HG03039 (cell line): Measurements from ENCODE around the gene TESK2.

Source experiments
- ATAC-seq: cut with Tn5 transposase; IDR thresholded peaks from one replicate; pipeline ENCODE4 v1.9.1; 2021; ENCODE audit warnings: mild to moderate bottlenecking, moderate library complexity; ENCODE audit not compliant: unreplicated experiment

Gene TESK2

GRCh38 chr1:45339789-45340558 lies 151.0 kb downstream of the TESK2 start, which contains the start of the genes MUTYH and TOE1:
TSS of gene MUTYH (minus strand) at chr1:45340440. CDS start at chr1:45334505, 5,935 bp downstream.
TSS of gene TOE1 (plus strand) at chr1:45340170. CDS start at chr1:45340253, 83 bp downstream.
- peak; percentile 85 for ATAC-seq

- ATAC-seq: no peak
Observed at GRCh38 chr1:45337630-45338325, 153.2 kb downstream of the TESK2 start.

- ATAC-seq: no peak
Observed at GRCh38 chr1:45335855-45336324, 155.1 kb downstream of the TESK2 start.

GRCh38 chr1:45334308-45335245 lies 156.4 kb downstream of the TESK2 start:
- no peak for ATAC-seq

- no peak for ATAC-seq
Observed at GRCh38 chr1:45332346-45332720, 158.6 kb downstream of the TESK2 start.

GRCh38 chr1:45331436-45332345 lies 159.3 kb downstream of the TESK2 start:
- ATAC-seq: no peak

GRCh38 chr1:45329445-45329844 lies 161.5 kb downstream of the TESK2 start:
- no peak for ATAC-seq

GRCh38 chr1:45328680-45329079 lies 162.3 kb downstream of the TESK2 start:
- ATAC-seq: no peak

GRCh38 chr1:45327644-45328515 lies 163.1 kb downstream of the TESK2 start:
- no peak for ATAC-seq

- ATAC-seq: no peak
Observed at GRCh38 chr1:45326627-45327623, 164.0 kb downstream of the TESK2 start, which contains the start of gene HPDL. TSS of gene HPDL (plus strand) at chr1:45326895. CDS start at chr1:45327149, 254 bp downstream.

GRCh38 chr1:45325851-45326506 lies 165.0 kb downstream of the TESK2 start:
- ATAC-seq: no peak

GRCh38 chr1:45322486-45323040 lies 168.4 kb downstream of the TESK2 start:
- no peak for ATAC-seq

GRCh38 chr1:45321444-45321843 lies 169.5 kb downstream of the TESK2 start:
- no peak for ATAC-seq

- ATAC-seq: no peak
Observed at GRCh38 chr1:45319761-45320160, 171.2 kb downstream of the TESK2 start.

- ATAC-seq: no peak
Observed at GRCh38 chr1:45317166-45317565, 173.8 kb downstream of the TESK2 start.

GRCh38 chr1:45314266-45314665 lies 176.7 kb downstream of the TESK2 start:
- no peak for ATAC-seq

GRCh38 chr1:45306905-45307304 lies 184.1 kb downstream of the TESK2 start:
- ATAC-seq: no peak
